MM.1S (cell line): ENCODE measurements around the gene ZNF670.

Source experiments
- CTCF ChIP-seq: fragments of 300-600 bp; sonication (generic); IDR thresholded peaks from 2 replicates; pipeline ENCODE4 v1.5.1; 2016; ENCODE audit warnings: antibody characterized with exemption, low read length, mixed read lengths
- EZH2 ChIP-seq: fragments of 300-600 bp; sonication (generic); optimal IDR thresholded peaks from 2 replicates; pipeline ENCODE3; 2017; ENCODE audit warnings: low read depth, mild to moderate bottlenecking, antibody characterized with exemption, low read length, mixed read lengths
- EZH2phosphoT487 ChIP-seq: fragments of 300-600 bp; sonication (generic); IDR thresholded peaks from 2 replicates; pipeline ENCODE4 v1.6.1; 2018; ENCODE audit warnings: antibody characterized with exemption, low read length

- TF ChIP-seq CTCF (no peak), EZH2 (no peak), EZH2phosphoT487 (no peak)
Observed at GRCh38 chr1:247077876-247078257, 744 bp downstream of the ZNF670 start.
